ENCODE data around the gene SNAP29. TPM values are rescaled to one million over a fixed set of nuclear protein-coding genes. Genes with fewer than 3 reads are reported as not detected.
"Not testable (repeated sequence)": the region's sequence is repeated elsewhere in the genome, so short reads cannot be mapped to it uniquely, and the experiment has no call there.

SNAP29 gene
- total RNA-seq, 1 donor from 2014 or later = 34.6 TPM

GRCh38 chr22:20834725-20835124, 24.1 kb upstream of the SNAP29 start:
- no peak for DNase-seq (ENCODE audit: low spot score)

GRCh38 chr22:20836987-20837823, 21.6 kb upstream of the SNAP29 start:
- no peak for DNase-seq (ENCODE audit: low spot score)

DNA sequence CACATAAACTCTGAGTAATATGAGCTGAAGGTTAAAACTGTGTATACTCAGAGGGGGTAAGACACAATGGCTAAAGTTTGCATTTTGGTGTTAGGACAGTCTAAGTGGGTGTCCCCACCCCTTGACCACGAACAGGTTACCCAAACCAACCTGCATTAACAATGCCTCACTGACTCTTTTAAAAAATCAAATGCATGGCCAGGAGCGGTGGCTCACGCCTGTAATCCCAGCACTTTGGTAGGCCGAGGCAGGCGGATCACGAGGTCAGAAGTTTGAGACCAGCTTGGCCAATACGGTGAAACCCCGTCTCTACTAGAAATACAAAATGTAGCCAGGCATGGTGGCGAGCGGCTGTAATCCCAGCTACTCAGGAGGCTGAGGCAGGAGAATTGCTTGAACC, 19.5 kb upstream of the SNAP29 start:
- not testable (repeated sequence) for DNase-seq (ENCODE audit: low spot score)

DNA sequence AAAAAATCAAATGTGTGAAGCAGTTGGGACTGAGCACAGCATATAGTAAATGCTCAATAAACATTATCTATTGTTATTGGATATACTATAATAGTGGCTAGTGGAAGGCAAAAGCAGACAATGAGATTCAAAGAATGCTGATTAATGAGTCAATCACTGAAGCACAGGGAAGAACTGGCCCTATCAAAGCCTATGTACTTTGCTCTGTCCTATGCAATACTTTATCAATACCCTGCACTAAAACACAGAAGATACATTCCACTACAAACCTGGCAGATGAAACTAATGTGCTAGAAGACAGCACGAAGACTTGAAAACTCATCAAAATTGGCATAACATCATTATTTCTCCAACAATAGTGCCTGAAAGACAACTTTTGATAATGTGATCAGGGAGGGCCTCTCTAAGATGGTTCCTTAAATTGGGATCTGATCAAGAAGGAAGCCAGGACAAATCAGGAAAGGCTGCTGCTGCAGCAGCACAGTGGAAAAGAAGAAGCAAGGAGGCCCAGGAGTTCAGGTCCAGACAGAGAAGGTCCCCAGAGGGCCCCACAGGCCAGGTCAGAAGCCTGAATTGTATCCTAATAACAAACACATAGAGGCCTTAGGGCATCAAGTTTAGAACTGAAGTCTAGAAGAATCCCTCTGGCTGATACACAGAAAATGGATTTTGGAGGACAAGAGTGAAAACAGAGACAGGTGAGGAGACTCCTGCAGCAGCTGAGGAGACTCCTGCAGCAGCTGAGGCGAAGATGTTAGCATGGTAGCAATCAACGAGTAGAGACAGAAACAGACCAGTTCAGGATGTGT, 18.8 kb upstream of the SNAP29 start:
- DNase-seq (ENCODE audit: low spot score) = no peak

DNA sequence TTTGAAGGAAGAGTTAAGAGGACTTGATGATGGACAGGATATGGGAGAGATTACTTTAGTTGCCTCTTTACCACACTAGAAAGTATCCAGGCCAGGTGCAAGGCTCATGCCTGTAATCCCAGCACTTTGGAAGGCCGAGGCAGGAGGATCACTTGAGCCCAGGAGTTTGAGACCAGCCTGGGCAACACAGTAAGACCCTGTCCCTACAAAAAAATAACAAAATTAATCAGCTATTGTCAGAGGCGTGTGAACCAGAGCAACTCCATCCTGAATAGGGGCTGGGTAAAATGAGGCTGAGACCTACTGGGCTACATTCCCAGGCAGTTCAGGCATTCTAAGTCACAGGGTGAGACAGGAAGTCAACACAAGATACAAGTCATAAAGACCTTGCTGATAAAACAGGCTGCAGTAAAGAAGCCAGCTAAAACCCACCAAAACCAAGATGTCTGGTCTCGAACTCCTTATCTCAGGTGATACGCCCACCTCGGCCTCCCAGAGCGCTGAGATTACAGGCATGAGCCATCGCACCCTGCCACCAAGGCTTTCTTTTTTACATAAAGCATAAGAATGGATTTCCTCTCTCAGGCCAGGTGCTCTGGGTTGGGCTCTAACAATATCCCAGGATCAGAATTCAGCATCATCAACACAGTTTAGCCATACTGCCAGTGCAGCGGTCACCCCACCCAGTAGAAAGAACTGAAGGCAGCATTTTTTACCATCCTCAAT, 18.0 kb upstream of the SNAP29 start:
- no peak for DNase-seq (ENCODE audit: low spot score)

DNA sequence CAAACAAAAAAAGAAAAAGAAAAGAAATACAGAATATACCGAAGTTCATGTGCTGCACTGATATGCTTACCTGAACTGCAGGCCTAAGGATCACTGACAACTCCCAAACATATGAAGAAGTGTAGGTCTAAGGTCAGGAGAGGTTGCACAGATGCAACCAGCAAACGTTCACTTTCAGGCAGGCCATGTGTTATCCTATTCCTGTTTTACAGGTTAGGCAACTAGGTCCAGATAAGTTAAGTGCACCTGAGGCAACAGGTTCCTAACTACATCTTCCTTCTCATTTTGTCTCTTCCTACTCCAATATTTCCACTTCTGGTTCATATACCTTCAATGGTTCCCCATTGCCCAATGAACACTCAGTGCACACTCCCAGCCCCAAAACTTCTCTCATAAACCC, 15.3 kb upstream of the SNAP29 start:
- DNase-seq (ENCODE audit: low spot score) = no peak

DNA sequence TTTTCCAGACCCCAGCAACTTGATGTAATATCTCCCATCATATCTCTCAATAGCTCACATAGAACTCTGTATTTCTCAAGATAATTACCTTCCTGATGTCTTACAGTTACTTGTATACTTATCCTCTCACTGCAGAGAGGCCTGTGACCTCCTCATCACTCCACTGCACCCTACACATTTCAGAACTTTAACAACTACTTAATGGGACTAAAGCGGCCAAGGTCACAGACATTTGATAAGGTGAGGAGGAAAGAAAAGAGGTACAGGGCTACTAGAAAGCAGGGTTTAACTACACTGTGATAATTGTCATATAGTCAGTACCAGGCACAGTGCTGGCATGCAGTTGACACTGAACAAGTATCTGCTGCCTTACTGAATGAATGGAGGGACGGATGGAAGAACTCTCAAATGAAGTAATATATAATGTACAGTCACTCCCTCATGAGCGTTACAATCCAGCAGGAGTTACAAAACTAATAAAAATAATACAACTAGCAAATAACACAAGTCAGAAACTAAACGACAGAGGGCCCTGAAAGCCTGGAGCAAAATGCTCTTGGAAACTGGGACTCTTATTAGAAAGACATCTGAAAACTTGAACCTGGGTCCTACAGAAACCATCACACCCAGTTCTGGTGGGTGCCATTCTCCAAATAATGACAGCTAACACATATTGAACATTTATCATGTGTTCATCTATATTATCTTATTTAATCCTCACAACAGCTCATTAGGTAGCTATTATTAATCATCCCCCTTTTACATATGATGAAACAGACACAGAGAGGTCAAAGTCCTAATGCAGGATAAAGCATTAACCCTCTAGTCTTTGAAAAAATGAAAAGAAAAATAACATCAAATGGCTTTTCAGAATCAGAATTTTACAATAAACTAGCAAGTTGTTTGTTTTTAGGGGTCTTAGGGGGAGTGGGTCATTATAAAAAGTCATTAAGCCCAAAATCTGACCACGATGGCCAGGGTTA, 14.5 kb upstream of the SNAP29 start:
- no peak for DNase-seq (ENCODE audit: low spot score)

DNA sequence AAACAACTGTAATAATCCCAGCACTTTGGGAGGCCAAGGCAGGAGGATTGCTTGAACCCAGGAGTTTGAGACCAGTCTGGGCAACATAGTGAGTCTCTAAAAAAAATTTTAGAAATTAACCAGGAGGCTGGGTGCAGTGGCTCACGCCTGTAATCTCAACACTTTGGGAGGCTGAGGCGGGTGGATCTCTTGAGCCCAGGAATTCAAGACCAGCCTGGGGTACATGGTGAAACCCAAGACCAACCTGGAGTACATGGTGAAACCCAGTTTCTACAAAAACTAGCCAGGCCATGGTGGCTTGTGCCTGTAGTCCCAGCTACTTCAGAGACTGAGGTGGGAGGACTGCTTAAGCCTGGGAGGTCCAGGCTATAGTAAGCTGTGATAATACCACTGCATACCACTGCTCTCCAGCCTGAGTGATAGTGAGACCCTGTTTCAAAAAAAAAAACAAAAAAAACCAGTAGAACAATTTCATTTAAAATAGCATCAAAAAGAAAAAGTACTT, 11.4 kb upstream of the SNAP29 start:
- no peak for DNase-seq (ENCODE audit: low spot score)

DNA sequence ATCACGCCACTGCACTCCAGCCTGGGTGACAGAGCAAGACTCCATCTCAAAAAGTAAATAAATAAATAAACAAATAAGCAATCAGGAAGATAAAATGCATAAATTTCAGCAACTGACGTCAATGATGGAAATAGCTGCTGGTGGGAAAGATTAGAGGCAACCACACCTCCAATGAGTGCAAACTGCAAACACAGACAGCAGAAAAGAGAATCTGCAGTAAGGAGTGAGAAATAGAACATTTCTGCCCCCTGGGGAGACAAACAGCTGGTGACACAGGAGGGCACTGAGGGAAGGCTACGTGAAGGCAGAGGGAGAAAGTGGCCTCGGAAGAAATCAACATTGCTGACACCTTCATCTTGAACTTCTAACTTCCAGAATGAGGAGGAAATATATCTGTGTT, 6.7 kb upstream of the SNAP29 start:
- DNase-seq (ENCODE audit: low spot score) = no peak

- no peak for DNase-seq (ENCODE audit: low spot score)
Observed at GRCh38 chr22:20852503-20852902, 6.3 kb upstream of the SNAP29 start.

DNA sequence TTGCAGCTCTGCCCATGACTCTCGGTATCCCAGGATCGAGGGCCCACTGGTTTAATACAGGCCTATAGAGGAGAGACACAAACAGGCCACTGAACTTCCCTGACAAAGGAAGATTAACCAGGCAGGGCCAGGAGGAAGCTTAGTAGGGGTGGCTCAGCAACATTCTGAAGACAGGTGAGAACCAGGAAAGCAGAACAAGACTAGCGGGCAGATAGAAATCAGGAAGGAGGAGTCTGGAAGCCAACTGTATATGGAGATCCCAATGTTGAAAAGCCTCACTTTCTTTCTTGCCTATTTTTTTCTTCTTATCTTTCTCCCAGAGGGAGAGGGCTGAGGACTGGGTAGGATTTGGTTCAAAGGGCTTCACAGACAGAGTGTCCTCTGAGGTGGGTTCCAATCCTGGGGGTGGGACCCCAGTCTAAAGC, 5.6 kb upstream of the SNAP29 start:
- DNase-seq (ENCODE audit: low spot score) = no peak

- no peak for DNase-seq (ENCODE audit: low spot score)
Observed at GRCh38 chr22:20857247-20857643, 1.6 kb upstream of the SNAP29 start.

DNA sequence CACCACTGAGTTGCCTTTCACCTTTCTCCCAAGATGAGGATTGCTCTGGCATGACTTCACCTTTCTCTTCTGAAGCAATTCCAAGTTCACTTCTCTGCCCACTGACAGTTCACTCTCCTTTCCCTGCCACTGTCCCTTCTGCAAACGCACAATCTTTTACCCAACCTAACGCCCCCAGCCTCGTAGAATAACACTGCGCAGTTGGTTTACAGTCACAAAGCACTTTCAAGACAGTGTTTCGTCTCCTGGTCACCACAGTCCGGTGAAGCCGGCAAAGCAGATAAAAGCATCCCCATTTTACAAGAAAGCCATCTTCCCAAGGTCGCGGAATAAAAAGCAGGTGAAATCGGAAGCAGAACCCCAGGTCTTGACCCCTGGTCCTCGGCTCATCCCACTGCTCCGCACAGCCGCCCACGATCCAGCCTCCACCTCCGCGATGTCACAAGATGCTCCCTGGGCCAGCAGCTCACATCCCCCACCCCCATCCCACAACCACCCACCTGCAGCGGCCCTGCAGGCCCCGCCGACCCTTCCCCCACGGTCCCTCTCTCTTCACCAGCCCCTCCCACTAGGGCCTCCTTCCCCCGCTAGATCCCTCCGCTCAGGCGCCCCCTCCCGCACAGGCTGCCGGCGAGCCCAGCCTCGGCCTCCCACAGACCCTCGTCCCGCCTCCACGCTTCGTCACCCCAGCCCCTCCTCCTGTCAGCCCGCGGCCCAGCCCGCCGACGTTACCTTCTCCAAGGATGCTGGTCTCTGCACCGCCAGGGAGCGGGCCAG, 781 bp upstream of the SNAP29 start:
- DNase-seq (ENCODE audit: low spot score) = peak; percentile 71

DNA sequence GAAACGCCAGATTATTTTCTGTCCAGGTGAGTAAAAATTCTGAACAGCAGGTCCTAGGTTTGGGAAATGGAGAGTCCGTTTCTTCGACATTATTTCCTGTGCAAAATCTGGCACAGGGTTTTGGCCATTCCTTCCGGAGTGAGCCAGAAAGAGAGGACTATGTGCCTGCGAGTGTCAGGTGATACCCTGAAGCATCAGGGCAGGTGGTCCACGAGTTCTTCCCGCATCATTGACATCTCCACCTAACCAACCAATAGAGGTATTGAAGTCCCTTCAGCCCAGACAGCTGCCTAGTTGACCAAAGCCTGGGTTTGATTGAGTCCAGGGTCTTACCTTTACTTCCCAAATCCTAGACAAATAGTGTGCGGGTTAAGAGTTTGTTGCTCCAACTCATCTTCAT, 808 bp downstream of the SNAP29 start:
- no peak for DNase-seq (ENCODE audit: low spot score)

- no peak for DNase-seq (ENCODE audit: low spot score)
Observed at GRCh38 chr22:20862540-20862939, 3.7 kb downstream of the SNAP29 start.

DNA sequence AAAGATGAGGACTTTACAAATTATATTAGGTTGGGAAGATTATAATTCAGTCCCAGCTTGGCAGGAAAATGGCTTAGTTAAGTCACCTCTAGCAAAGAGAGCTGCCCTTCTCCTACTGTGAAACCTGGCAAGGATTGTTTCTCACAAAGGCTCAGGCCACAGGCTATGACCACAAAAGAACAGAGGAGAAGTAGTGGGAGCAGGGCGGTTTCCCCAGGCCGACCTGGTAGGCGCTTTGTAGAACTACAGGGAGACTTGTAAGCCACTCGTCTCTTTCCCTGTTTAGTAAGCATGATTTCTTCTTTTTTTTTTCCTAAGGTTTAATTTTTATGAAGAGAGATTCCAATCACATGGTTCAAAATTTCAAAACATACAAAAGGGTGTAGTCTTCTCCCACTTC, 4.6 kb downstream of the SNAP29 start:
- DNase-seq (ENCODE audit: low spot score) = no peak

- no peak for DNase-seq (ENCODE audit: low spot score)
Observed at GRCh38 chr22:20864186-20864908, 5.5 kb downstream of the SNAP29 start.

- DNase-seq (ENCODE audit: low spot score) = no peak
Observed at GRCh38 chr22:20865331-20865730, 6.5 kb downstream of the SNAP29 start.

DNA sequence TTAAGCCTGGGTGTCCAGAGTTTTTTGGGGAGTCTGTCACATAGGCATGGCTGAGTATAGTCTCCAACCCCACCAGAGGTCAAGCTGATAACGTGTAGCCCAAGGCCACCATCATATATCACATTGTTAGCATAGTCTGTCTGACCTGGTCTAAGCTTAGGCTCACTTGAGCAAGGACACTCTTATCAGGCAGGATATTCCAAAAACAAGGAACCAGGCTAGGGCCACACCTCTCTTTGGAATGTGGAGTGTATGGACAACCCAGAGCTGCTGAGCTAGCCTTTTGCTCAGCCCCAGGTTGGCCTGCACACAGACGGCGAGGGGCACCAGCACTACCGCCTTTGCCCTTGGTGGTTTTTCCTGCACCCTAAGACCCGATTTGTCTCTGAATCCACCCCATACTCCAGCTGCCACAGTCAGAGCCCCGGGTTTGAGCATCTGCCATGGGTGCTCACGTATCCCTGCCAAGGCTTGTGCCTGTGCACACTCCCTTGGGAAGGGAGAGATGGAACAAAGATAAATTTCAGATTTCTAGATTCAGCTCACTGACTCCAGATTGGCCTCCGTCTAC, 7.2 kb downstream of the SNAP29 start:
- no peak for DNase-seq (ENCODE audit: low spot score)
